Hepatocyte (in vitro differentiated cells): Measurements from ENCODE around the gene SSBP2. TPM values are rescaled to one million over a fixed set of nuclear protein-coding genes. Genes with fewer than 3 reads are reported as not detected.
"Not testable (repeated sequence)": the region's sequence is repeated elsewhere in the genome, so short reads cannot be mapped to it uniquely, and the experiment has no call there.

Experiments used
- DNase-seq: peaks from one replicate; pipeline ENCODE4 v3.0.0-alpha.2; 2016; ENCODE audit warnings: low spot score
- H2AFZ ChIP-seq: fragments of 200-600 bp; sonication (generic); 2 replicates; pipeline ENCODE4 v1.6.0; 2016; ENCODE audit warnings: antibody characterized with exemption, mild to moderate bottlenecking
- H3K27ac ChIP-seq: fragments of 200-600 bp; sonication (generic); 2 replicates; pipeline ENCODE4 v1.5.1; 2016; ENCODE audit warnings: mild to moderate bottlenecking
- H3K27me3 ChIP-seq: fragments of 200-600 bp; sonication (generic); 2 replicates; pipeline ENCODE4 v1.6.1; 2016
- H3K36me3 ChIP-seq: fragments of 200-600 bp; sonication (generic); replicated peaks from 2 replicates; pipeline ENCODE4 v1.5.1; 2016; ENCODE audit warnings: low read depth; ENCODE audit not compliant: insufficient read depth
- H3K4me1 ChIP-seq: fragments of 200-600 bp; sonication (generic); 2 replicates; pipeline ENCODE4 v1.5.1; 2016; ENCODE audit warnings: mild to moderate bottlenecking, moderate library complexity; ENCODE audit not compliant: insufficient read depth
- H3K4me2 ChIP-seq: fragments of 200-600 bp; sonication (generic); 2 replicates; pipeline ENCODE4 v1.6.0; 2016
- H3K4me3 ChIP-seq: fragments of 200-600 bp; sonication (generic); 2 replicates; pipeline ENCODE4 v1.5.1; 2016; ENCODE audit warnings: mild to moderate bottlenecking
- H3K79me2 ChIP-seq: fragments of 200-600 bp; sonication (generic); 2 replicates; pipeline ENCODE4 v1.6.0; 2017; ENCODE audit warnings: mild to moderate bottlenecking
- H3K9me2 ChIP-seq: fragments of 200-600 bp; sonication (generic); replicated peaks from 2 replicates; pipeline ENCODE4 v1.6.0; 2017; ENCODE audit warnings: mild to moderate bottlenecking; ENCODE audit not compliant: insufficient read depth
- H3K9me3 ChIP-seq: fragments of 200-600 bp; sonication (generic); 2 replicates; pipeline ENCODE4 v1.5.1; 2016; ENCODE audit warnings: low read depth, mild to moderate bottlenecking
- H4K20me1 ChIP-seq: fragments of 200-600 bp; sonication (generic); 2 replicates; pipeline ENCODE4 v1.6.0; 2016; ENCODE audit warnings: mild to moderate bottlenecking; ENCODE audit not compliant: insufficient read depth, poor library complexity, severe bottlenecking
- EZH2 ChIP-seq: fragments of 200-600 bp; sonication (generic); IDR thresholded peaks from 2 replicates; pipeline ENCODE4 v1.6.1; 2016; ENCODE audit warnings: antibody characterized with exemption, mild to moderate bottlenecking, borderline replicate concordance
- EZH2phosphoT487 ChIP-seq: fragments of 200-600 bp; sonication (generic); IDR thresholded peaks from one replicate; pipeline ENCODE4 v1.6.1; 2018; ENCODE audit warnings: antibody characterized with exemption, mild to moderate bottlenecking, low read depth, moderate library complexity; ENCODE audit not compliant: unreplicated experiment, severe bottlenecking
- WGBS: methylation state at CpG from one replicate; pipeline ENCODE4 v1.1.6; 2016; ENCODE audit warnings: low lambda C conversion rate; ENCODE audit errors: missing lambda C conversion rate; 5-methylcytosine and 5-hydroxymethylcytosine counted together
- polyA plus RNA-seq: library from polyadenylated mRNA; unstranded; fragments of >200 nt; fragmentation: Nextera tagmentation; extraction: Ambion mirVana; gene quantifications from 2 replicates; pipeline ENCODE4 v1.2.1, GENCODE V29; 2016
- total RNA-seq: library from RNA; depleted of rRNA; stranded (reverse); fragments of >200 nt; gene quantifications from 2 replicates; pipeline ENCODE4 v1.2.3, GENCODE V29; 2014
- TF ChIP-seq, protein P1 (sequence below): fragments of 200-600 bp; sonication (generic); IDR thresholded peaks from 2 replicates; pipeline ENCODE4 v1.5.1; 2016; ENCODE audit warnings: antibody characterized with exemption, mild to moderate bottlenecking; ENCODE audit not compliant: poor library complexity

Gene SSBP2
- total and polyA plus RNA-seq, 2 experiments from 2014 or later: 23.7 to 48.2 TPM

DNA sequence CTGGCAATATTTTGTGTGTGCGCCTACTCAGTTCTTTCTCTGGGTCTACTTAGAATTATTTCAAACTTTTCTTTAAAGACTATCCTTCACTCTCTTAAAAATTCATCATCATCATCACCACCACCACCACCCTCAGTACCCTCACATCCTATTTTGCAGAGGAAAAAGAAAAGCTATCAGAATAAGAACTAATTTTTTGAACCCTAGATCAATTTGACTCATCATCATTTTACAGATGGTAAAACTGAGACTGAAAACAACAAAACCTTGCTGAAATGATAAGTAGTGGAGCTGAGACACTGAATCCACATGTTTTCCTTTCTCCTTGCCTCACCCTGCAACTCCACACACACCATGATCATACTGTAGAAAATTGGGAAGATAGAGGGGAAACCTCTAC, 119.3 kb downstream of the SSBP2 start:
- WGBS: 100% methylated on average over 1 of the region's 1 CpG
- Histone ChIP-seq H4K20me1 (no peaks in the 10 kb centered on the region), H3K79me2 (no peaks in the 10 kb centered on the region), H3K27ac (no peak overlapping the region), H3K36me3 (no peaks in the 10 kb centered on the region), H3K4me2 (no peak overlapping the region), H3K27me3 (no peaks in the 10 kb centered on the region), H3K4me1 (no peaks in the 10 kb centered on the region), H3K9me3 (no peaks in the 10 kb centered on the region), H2AFZ (no peak overlapping the region), H3K4me3 (no peak overlapping the region), H3K9me2 (no peaks in the 10 kb centered on the region)
- no peak for DNase-seq
- no peak for TF ChIP-seq EZH2phosphoT487
- TF ChIP-seq, protein P1, sequence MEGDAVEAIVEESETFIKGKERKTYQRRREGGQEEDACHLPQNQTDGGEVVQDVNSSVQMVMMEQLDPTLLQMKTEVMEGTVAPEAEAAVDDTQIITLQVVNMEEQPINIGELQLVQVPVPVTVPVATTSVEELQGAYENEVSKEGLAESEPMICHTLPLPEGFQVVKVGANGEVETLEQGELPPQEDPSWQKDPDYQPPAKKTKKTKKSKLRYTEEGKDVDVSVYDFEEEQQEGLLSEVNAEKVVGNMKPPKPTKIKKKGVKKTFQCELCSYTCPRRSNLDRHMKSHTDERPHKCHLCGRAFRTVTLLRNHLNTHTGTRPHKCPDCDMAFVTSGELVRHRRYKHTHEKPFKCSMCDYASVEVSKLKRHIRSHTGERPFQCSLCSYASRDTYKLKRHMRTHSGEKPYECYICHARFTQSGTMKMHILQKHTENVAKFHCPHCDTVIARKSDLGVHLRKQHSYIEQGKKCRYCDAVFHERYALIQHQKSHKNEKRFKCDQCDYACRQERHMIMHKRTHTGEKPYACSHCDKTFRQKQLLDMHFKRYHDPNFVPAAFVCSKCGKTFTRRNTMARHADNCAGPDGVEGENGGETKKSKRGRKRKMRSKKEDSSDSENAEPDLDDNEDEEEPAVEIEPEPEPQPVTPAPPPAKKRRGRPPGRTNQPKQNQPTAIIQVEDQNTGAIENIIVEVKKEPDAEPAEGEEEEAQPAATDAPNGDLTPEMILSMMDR: no peak
- TF ChIP-seq EZH2: no peak

DNA sequence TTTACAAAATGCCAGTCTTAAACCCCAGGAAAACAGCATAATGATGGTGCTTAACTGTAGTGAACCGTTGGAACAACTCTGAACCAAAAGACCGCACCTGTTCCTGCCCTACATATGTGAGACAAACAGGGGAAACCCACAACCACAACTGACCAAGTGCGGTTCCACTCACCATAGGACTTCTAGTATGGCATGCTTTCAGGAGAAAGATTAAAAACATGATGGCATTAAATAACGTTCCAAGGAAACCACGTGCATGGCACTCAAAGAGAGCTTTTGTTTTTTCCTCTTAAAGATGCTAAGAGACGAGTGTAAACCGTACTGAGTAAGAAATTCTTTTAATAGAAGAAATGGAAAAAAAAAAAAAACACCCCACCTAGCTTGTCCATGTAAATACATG, 119.8 kb downstream of the SSBP2 start:
- Histone ChIP-seq H4K20me1 (no peaks in the 10 kb centered on the region), H3K4me3 (no peak overlapping the region), H3K4me1 (no peaks in the 10 kb centered on the region), H3K79me2 (no peaks in the 10 kb centered on the region), H3K9me2 (no peaks in the 10 kb centered on the region), H3K27ac (no peak overlapping the region), H2AFZ (no peak overlapping the region), H3K36me3 (no peaks in the 10 kb centered on the region), H3K4me2 (no peak overlapping the region), H3K9me3 (no peaks in the 10 kb centered on the region), H3K27me3 (no peaks in the 10 kb centered on the region)
- TF ChIP-seq, protein P1: no peak
- TF ChIP-seq EZH2: no peak
- TF ChIP-seq EZH2phosphoT487: no peak
- 95% methylated on average over 7 of the region's 7 CpGs for WGBS
- no peak for DNase-seq

DNA sequence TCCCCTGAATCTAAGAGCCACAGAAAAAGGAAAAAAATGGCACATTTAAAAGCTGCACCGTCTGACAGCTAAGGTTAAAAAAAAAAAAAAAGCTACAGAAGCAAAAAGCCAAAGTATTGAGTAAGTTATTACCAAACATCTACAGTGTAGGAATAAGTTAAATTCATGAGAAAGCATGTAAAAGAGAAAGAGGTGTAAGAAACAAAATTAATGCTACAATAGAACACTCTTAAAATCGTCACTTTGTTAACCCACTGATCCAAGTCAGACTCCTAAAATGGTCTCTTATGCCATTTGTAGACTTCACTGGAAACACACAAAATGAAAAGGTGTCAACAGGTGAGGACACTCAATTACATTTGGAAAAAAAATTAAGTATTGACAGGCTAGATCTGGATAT, 120.2 kb downstream of the SSBP2 start:
- Histone ChIP-seq H3K79me2 (no peaks in the 10 kb centered on the region), H4K20me1 (no peaks in the 10 kb centered on the region), H3K9me3 (no peaks in the 10 kb centered on the region), H3K27ac (no peak overlapping the region), H2AFZ (no peak overlapping the region), H3K4me2 (no peak overlapping the region), H3K27me3 (no peaks in the 10 kb centered on the region), H3K4me3 (no peak overlapping the region), H3K9me2 (no peaks in the 10 kb centered on the region), H3K4me1 (no peaks in the 10 kb centered on the region), H3K36me3 (no peaks in the 10 kb centered on the region)
- TF ChIP-seq EZH2phosphoT487 (no peak), EZH2 (no peak)
- TF ChIP-seq, protein P1: no peak
- no peak for DNase-seq
- WGBS: 91% methylated on average over 2 of the region's 2 CpGs

DNA sequence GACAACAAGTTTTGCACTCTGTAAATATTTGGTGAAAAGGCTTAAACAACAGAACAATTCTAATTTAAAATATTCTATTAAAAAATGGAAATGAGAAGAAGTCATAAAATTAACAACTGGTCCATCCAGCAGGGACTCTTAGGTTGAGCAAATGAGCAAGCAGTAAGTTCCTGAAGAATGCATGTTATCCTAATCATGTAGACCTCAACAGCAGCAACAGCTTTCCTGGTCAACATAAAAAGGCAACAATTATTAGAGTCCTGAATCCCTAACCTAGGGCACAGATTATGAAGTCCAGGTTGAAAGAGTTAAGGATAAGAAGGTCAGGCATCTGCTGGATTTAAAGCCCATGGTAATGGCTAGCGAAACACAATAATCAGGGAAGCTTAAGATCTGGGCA, 120.9 kb downstream of the SSBP2 start:
- no peak overlapping the region for H3K4me3 ChIP-seq
- 88% methylated on average over 1 of the region's 1 CpG for WGBS
- H3K9me3 ChIP-seq: no peaks in the 10 kb centered on the region
- H3K9me2 ChIP-seq: no peaks in the 10 kb centered on the region
- TF ChIP-seq, protein P1: no peak
- no peak for TF ChIP-seq EZH2
- TF ChIP-seq EZH2phosphoT487: no peak
- no peak for DNase-seq
- no peak overlapping the region for H3K4me2 ChIP-seq
- no peak overlapping the region for H3K27ac ChIP-seq
- H2AFZ ChIP-seq: no peak overlapping the region
- H3K27me3 ChIP-seq: no peaks in the 10 kb centered on the region
- H3K79me2 ChIP-seq: no peaks in the 10 kb centered on the region
- H4K20me1 ChIP-seq: no peaks in the 10 kb centered on the region
- H3K36me3 ChIP-seq: no peaks in the 10 kb centered on the region
- H3K4me1 ChIP-seq: no peaks in the 10 kb centered on the region

DNA sequence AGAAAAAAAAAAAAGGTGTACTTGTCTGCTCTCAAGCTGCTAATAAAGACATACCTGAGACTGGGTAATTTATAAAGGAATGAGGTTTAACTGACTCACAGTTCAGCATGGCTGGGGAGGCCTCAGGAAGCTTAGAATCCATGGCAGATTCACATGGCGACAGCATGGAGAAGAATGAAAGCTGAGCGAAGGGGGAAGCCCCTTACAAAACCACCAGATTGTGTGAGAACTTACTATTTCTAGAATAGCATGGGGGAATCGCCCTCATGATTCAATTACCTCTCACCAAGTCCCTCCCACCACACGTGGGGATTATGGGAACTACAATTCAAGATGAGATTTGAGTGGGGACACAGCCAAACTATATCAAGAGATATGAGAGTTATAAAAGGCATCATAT, 122.8 kb downstream of the SSBP2 start:
- not testable (repeated sequence) for H3K27ac ChIP-seq, H3K4me3 ChIP-seq, H3K27me3 ChIP-seq, H3K79me2 ChIP-seq, H2AFZ ChIP-seq, H3K4me2 ChIP-seq, H3K36me3 ChIP-seq, H4K20me1 ChIP-seq, DNase-seq, H3K9me3 ChIP-seq, H3K9me2 ChIP-seq, H3K4me1 ChIP-seq
- WGBS: 98% methylated on average over 4 of the region's 4 CpGs
